Hepatocyte (in vitro differentiated cells): ENCODE results near the gene ROR1.

Source experiments
- EZH2 ChIP-seq: fragments of 200-600 bp; sonication (generic); IDR thresholded peaks from 2 replicates; pipeline ENCODE4 v1.6.1; 2016; ENCODE audit warnings: antibody characterized with exemption, mild to moderate bottlenecking, borderline replicate concordance
- EZH2phosphoT487 ChIP-seq: fragments of 200-600 bp; sonication (generic); IDR thresholded peaks from one replicate; pipeline ENCODE4 v1.6.1; 2018; ENCODE audit warnings: antibody characterized with exemption, mild to moderate bottlenecking, low read depth, moderate library complexity; ENCODE audit not compliant: unreplicated experiment, severe bottlenecking
- TF ChIP-seq, protein P1 (sequence below): fragments of 200-600 bp; sonication (generic); IDR thresholded peaks from 2 replicates; pipeline ENCODE4 v1.5.1; 2016; ENCODE audit warnings: antibody characterized with exemption, mild to moderate bottlenecking; ENCODE audit not compliant: poor library complexity

DNA sequence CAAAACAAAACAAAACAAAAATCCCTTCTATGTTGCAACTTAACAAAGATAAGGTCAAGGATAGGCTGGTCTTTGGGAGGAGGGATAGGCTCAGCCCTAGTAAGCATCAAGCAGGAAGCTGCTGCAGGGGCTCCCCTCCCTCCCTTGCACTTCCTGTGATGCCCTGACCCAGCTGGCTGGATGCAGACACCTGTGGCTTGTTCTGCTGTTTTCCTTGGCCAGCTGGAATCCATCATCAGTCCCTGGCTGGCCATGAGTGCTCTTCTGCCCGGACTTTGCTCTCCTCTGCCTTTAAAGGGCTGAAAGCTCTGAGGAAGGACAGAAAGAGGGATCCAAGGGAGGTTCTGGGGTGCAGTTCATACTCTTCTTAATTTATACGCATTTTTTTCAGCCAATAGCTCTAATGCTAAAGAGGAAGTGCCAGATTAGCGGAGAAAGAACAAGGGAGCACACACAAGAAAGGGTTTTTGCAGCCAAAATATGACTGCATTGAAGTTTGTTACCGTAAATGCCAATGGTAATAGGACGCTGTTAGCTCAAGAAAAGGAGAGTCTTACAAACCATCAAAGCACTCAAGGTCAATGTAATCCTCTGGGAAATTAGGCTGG lies 409.7 kb downstream of the ROR1 start:
- no peak for TF ChIP-seq EZH2phosphoT487
- TF ChIP-seq, protein P1, sequence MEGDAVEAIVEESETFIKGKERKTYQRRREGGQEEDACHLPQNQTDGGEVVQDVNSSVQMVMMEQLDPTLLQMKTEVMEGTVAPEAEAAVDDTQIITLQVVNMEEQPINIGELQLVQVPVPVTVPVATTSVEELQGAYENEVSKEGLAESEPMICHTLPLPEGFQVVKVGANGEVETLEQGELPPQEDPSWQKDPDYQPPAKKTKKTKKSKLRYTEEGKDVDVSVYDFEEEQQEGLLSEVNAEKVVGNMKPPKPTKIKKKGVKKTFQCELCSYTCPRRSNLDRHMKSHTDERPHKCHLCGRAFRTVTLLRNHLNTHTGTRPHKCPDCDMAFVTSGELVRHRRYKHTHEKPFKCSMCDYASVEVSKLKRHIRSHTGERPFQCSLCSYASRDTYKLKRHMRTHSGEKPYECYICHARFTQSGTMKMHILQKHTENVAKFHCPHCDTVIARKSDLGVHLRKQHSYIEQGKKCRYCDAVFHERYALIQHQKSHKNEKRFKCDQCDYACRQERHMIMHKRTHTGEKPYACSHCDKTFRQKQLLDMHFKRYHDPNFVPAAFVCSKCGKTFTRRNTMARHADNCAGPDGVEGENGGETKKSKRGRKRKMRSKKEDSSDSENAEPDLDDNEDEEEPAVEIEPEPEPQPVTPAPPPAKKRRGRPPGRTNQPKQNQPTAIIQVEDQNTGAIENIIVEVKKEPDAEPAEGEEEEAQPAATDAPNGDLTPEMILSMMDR, result no peak
- no peak for TF ChIP-seq EZH2
